NB4 (cell line): ENCODE data around the gene RAB33A.
A peak's percentile ranks its signal among the peaks of the same experiment; 100 is the strongest.

ENCODE experiments used
- DNase-seq: peaks from one replicate; pipeline ENCODE4 v3.0.0; 2010; ENCODE audit warnings: low read depth
- H3K4me3 ChIP-seq: one replicate; pipeline ENCODE4 v1.5.1; 2011; ENCODE audit warnings: mild to moderate bottlenecking, low read depth, low read length, moderate library complexity
- CTCF ChIP-seq: IDR thresholded peaks from one replicate; pipeline ENCODE4 v1.5.1; 2012; ENCODE audit warnings: low read depth, low read length
- MYC ChIP-seq: IDR thresholded peaks from 2 replicates; pipeline ENCODE4 v1.6.1; 2011; ENCODE audit warnings: low read depth, low read length
- POLR2A ChIP-seq: IDR thresholded peaks from 2 replicates; pipeline ENCODE4 v1.6.1; 2011; ENCODE audit warnings: mild to moderate bottlenecking; ENCODE audit not compliant: insufficient read length; ENCODE audit errors: extremely low read depth
- TF ChIP-seq, protein P1 (sequence below): IDR thresholded peaks from 2 replicates; pipeline ENCODE4 v1.6.1; 2011; ENCODE audit warnings: low read depth, low read length

Gene RAB33A

GRCh38 chrX:130171446-130172126, at the start of gene RAB33A:
Gene RAB33A (plus strand): TSS chrX:130171962. CDS start chrX:130172063, 101 bp downstream.
- DNase-seq = peak; percentile 28

GRCh38 chrX:130124577-130124976, 47.2 kb upstream of the RAB33A start:
- DNase-seq = no peak
- TF ChIP-seq MYC (no peak), POLR2A (no peak), CTCF (no peak)
- TF ChIP-seq, protein P1, sequence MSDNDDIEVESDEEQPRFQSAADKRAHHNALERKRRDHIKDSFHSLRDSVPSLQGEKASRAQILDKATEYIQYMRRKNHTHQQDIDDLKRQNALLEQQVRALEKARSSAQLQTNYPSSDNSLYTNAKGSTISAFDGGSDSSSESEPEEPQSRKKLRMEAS = no peak
- H3K4me3 ChIP-seq = no peak overlapping the region

More at GRCh38 chrX:130171446-130172126, at the start of gene RAB33A:
- no peak for TF ChIP-seq CTCF
- TF ChIP-seq, protein P1 = no peak
- H3K4me3 ChIP-seq = peak within 1 kb of the TSS; percentile 52

- TF ChIP-seq POLR2A (no peak), CTCF (no peak), MYC (no peak)
- TF ChIP-seq, protein P1 = no peak
- no peak for DNase-seq
- no peak overlapping the region for H3K4me3 ChIP-seq
Observed at GRCh38 chrX:130125091-130125874, 46.5 kb upstream of the RAB33A start.

DNA sequence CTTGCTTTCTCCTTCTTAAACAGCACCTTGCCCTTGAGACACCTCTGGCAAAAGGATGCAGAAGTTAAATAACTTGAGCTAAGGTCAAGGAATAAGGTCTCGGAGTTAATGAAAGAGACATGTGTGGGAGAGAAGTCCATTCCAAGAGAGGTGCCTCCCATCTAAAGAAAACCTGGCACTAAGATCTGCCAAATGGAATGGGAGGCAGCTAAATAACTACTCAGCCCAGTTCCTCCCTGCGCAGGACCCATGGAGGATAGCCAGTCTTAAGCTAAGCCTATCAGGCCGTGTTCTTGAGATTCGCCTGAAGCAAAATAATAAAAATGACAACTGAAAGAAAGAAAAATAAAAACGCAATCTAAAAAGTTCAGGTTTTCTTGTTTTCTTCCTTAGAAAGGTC, 40.8 kb upstream of the RAB33A start:
- no peak overlapping the region for H3K4me3 ChIP-seq
- TF ChIP-seq CTCF (no peak), POLR2A (no peak), MYC (no peak)
- TF ChIP-seq, protein P1 = no peak
- DNase-seq = no peak

DNA sequence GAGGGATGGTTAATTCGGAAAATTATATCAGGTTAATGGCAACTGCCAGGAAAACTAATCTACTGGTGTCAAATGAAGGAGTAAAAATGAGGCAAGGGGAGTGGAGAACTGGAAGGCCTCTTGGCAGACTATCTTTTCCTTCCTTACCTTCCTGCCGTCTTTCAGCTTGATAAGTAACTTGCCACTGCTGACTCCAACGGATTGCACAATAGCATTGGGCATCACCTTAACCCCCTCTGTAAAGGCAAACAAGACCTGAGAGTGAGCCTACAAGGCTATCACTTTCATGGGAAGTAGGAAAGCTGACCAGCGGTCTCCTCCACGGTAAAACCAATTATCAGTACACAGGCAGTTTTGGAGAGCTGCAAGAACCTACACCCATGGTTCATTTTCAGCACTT, 35.3 kb upstream of the RAB33A start:
- TF ChIP-seq POLR2A = no peak
- TF ChIP-seq, protein P1 = no peak
- TF ChIP-seq MYC = no peak
- no peak for TF ChIP-seq CTCF
- no peak overlapping the region for H3K4me3 ChIP-seq
- no peak for DNase-seq
